ENCODE data around the gene BTRC. TPM values are rescaled to one million over a fixed set of nuclear protein-coding genes. Genes with fewer than 3 reads are reported as not detected.

The BTRC gene
- total RNA-seq, 1 donor, result 12.6 TPM

DNA sequence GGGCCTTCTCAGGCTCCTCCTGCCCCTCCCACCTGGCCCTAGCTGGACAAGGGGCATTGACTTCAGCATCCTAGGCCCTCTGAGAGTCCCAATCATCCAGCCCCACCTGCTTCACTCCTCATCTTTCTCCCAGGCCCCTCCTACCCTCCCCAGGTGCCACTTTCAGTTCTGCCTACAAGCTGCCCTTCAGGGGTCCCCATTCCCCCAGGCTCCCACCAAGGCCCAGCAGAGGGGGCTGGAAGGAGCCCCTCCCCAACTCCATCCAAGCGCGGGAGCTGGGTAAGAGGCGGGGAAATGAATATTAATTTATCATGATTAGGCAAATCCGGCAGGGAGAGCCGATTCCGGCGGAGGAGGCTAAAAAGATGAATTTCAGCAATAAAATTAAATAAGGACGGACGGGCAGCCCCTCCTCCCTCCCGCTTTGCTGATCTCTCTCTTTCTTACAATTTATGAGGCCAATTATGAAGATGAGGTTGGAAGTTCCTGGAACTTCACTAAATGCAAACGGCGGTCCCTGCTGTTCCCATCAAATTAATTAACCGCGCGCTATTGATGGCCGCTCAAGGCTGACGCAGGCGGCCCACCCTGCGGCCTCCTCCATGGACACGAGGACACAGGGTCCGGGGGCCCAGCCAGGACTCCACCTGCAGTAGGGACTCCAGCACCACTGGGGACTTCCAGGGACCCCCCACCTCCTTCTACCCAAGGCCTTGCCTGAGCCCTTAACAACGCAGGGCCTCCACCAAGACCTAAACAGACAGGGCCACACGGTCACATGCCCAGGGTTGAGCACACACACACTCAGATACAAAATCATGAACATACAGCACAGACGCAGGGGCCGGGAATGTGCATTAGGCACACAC lies 220.2 kb downstream of the BTRC start:
- DNase-seq (ENCODE audit: low read depth), result no peak
- no peak for TF ChIP-seq CTCF (IDR thresholded peaks at IDR 0.05; ENCODE audit: insufficient read depth, low read length)
- no peak overlapping the region for H3K4me3 ChIP-seq (ENCODE audit: low read depth, low read length)

- DNase-seq (ENCODE audit: low read depth), result no peak
- no peak for TF ChIP-seq CTCF (IDR thresholded peaks at IDR 0.05; ENCODE audit: insufficient read depth, low read length)
Observed at GRCh38 chr10:101575091-101575490, 221.1 kb downstream of the BTRC start.

GRCh38 chr10:101575580-101576210 lies 221.7 kb downstream of the BTRC start:
- TF ChIP-seq CTCF (IDR thresholded peaks at IDR 0.05; ENCODE audit: insufficient read depth, low read length), result no peak
- no peak for DNase-seq (ENCODE audit: low read depth)
- H3K4me3 ChIP-seq (ENCODE audit: low read depth, low read length), result no peak overlapping the region

More at GRCh38 chr10:101575091-101575490, 221.1 kb downstream of the BTRC start:
- H3K4me3 ChIP-seq (ENCODE audit: low read depth, low read length), result no peak overlapping the region

GRCh38 chr10:101576211-101576863 lies 222.4 kb downstream of the BTRC start:
- no peak for TF ChIP-seq CTCF (IDR thresholded peaks at IDR 0.05; ENCODE audit: insufficient read depth, low read length)
- peak; percentile 16 for DNase-seq (ENCODE audit: low read depth)
- H3K4me3 ChIP-seq (ENCODE audit: low read depth, low read length), result no peak overlapping the region

- no peak for TF ChIP-seq CTCF (IDR thresholded peaks at IDR 0.05; ENCODE audit: insufficient read depth, low read length)
- H3K4me3 ChIP-seq (ENCODE audit: low read depth, low read length), result no peak overlapping the region
- no peak for DNase-seq (ENCODE audit: low read depth)
Observed at GRCh38 chr10:101577121-101577871, 223.3 kb downstream of the BTRC start.

DNA sequence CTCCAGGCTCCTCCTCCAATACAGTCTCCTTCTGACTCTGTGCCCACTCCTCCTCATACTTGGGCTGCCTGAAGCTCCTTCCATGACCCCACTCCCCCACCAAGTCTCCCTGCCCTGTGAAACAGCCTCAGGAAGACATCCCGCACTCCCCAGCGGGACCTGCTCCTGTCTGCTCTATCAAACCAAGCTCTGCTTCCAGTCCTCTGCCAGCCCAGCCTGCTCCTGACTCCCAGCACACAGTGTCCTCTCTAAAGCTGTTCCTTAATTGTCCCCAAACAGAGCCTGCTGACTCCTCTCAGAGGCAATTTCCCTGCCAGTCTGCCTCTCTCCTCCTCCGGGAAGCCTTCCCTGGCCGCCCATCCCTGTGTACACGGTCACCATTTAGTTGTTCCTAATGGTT lies 224.2 kb downstream of the BTRC start:
- no peak for TF ChIP-seq CTCF (IDR thresholded peaks at IDR 0.05; ENCODE audit: insufficient read depth, low read length)
- no peak overlapping the region for H3K4me3 ChIP-seq (ENCODE audit: low read depth, low read length)
- no peak for DNase-seq (ENCODE audit: low read depth)
